ENCODE measurements around the gene EIF1AX. TPM values are rescaled to one million over a fixed set of nuclear protein-coding genes. Genes with fewer than 3 reads are reported as not detected.
"Not testable (repeated sequence)": the region's sequence is repeated elsewhere in the genome, so short reads cannot be mapped to it uniquely, and the experiment has no call there.

EIF1AX gene
- total RNA-seq, 1 experiment from 2014 or later, result 209 TPM

DNA sequence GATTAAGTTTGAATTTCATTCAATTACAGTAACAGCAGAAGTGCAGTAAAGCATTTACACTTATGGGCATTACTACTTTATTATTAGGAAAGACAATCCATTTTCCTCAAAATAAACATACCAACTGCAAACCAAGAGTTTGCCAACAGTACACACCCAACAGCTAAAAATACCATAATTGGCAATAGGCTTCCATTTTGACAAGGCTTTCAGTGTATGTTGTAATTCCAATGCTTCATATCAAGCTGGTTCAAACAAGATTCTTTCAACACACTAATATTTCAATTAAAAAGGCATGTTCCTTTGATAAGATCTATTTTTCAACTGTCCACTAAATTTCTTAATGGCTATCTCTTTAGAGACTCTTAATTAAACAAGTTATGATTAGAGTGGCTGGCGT, 12.1 kb downstream of the EIF1AX start:
- H3K36me3 Mint-ChIP-seq (ENCODE audit: insufficient read depth, unreplicated experiment), result peaks cover 74% of the 10 kb centered on the region

DNA sequence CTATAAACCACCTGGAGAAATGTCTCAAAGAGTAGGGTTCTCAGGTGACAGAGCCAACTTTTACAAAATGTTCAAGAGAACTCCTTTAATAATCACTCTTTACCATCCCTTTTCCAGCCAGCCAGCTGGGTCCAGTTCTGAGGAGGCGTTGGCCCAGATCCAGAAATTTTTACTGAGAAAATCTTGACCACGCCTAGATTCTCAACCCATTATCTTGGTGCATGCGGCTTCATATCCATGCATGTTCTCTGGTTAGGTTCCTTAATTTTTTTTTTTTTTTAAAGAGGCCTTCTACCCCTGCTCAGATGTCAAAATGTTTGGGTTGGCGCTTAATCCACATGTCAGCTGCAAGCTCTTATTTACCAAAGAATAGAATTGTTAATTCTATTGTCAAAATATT, 13.0 kb downstream of the EIF1AX start:
- H3K4me3 Mint-ChIP-seq (ENCODE audit: unreplicated experiment), result no peak overlapping the region
- peaks cover 73% of the 10 kb centered on the region for H3K36me3 Mint-ChIP-seq (ENCODE audit: insufficient read depth, unreplicated experiment)
- TF ChIP-seq, protein P1, sequence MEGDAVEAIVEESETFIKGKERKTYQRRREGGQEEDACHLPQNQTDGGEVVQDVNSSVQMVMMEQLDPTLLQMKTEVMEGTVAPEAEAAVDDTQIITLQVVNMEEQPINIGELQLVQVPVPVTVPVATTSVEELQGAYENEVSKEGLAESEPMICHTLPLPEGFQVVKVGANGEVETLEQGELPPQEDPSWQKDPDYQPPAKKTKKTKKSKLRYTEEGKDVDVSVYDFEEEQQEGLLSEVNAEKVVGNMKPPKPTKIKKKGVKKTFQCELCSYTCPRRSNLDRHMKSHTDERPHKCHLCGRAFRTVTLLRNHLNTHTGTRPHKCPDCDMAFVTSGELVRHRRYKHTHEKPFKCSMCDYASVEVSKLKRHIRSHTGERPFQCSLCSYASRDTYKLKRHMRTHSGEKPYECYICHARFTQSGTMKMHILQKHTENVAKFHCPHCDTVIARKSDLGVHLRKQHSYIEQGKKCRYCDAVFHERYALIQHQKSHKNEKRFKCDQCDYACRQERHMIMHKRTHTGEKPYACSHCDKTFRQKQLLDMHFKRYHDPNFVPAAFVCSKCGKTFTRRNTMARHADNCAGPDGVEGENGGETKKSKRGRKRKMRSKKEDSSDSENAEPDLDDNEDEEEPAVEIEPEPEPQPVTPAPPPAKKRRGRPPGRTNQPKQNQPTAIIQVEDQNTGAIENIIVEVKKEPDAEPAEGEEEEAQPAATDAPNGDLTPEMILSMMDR (IDR thresholded peaks at IDR 0.05; ENCODE audit: unreplicated experiment), result no peak
- no peak overlapping the region for H3K27ac Mint-ChIP-seq (ENCODE audit: low read depth, unreplicated experiment)
- H3K9me3 Mint-ChIP-seq (ENCODE audit: unreplicated experiment), result no peaks in the 10 kb centered on the region
- no peaks in the 10 kb centered on the region for H3K27me3 Mint-ChIP-seq (ENCODE audit: insufficient read depth, unreplicated experiment)
- peaks cover 14% of the 10 kb centered on the region for H3K4me1 Mint-ChIP-seq (ENCODE audit: insufficient read depth, unreplicated experiment)
- intact Hi-C loops (cut with micrococcal nuclease), result loop anchor here (10.0 kb wide), 1 partner anchor 534 kb away; no protein-coding TSS in a partner anchor
- BruUV-seq (replicated peaks), result no TSS peak
- ChIA-PET CTCF (interaction anchor here (0.7 to 5.0 kb wide), 6 partner anchors 9 to 224 kb away, joined by 3 to 18 read pairs (median 5); no protein-coding TSS in a partner anchor), POLR2A (interaction anchor here (0.6 to 4.9 kb wide), 4 partner anchors 10 to 581 kb away, joined by 3 to 47 read pairs (median 4); partner anchors contain the start of gene EIF1AX)
- peak; percentile 39 for DNase-seq (ENCODE audit: unreplicated experiment)

More for the DNA sequence above, 12.1 kb downstream of the EIF1AX start:
- no peak overlapping the region for H3K4me3 Mint-ChIP-seq (ENCODE audit: unreplicated experiment)
- no peak for DNase-seq (ENCODE audit: unreplicated experiment)
- BruUV-seq (replicated peaks), result no TSS peak
- CTCF ChIA-PET, result interaction anchor here (0.5 to 5.0 kb wide), 6 partner anchors 9 to 225 kb away, joined by 4 to 18 read pairs (median 4); no protein-coding TSS in a partner anchor
- H3K9me3 Mint-ChIP-seq (ENCODE audit: unreplicated experiment), result no peaks in the 10 kb centered on the region
- POLR2A ChIA-PET, result interaction anchor here (1.6 to 4.9 kb wide), 2 partner anchors 11 to 541 kb away, joined by 3 to 47 read pairs; partner anchors contain the start of gene EIF1AX
- no peaks in the 10 kb centered on the region for H3K27me3 Mint-ChIP-seq (ENCODE audit: insufficient read depth, unreplicated experiment)
- intact Hi-C loops (cut with micrococcal nuclease), result loop anchor here (10.0 kb wide), 1 partner anchor 535 kb away; no protein-coding TSS in a partner anchor
- TF ChIP-seq, protein P1 (IDR thresholded peaks at IDR 0.05; ENCODE audit: unreplicated experiment), result no peak
- H3K4me1 Mint-ChIP-seq (ENCODE audit: insufficient read depth, unreplicated experiment), result peaks cover 14% of the 10 kb centered on the region
- peak overlapping the region; percentile 39 for H3K27ac Mint-ChIP-seq (ENCODE audit: low read depth, unreplicated experiment)

DNA sequence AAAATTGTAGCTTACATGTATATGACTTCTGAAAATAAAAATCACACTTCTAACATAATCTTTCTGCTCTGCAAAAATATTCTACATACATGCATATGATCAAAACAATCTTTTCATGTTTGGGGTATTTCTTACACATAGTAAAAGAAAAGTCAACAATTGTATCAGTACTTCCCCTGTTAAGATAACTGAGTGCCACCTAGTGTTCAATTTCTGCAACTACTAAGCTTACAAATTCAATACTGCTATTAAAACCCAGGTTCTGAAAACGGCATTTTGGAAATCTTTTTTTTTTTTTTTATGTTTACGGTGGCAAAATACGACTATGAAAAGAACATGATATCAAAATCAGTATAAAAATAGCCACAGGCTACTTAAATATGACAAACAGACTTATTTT, 14.2 kb downstream of the EIF1AX start:
- TF ChIP-seq, protein P1 (IDR thresholded peaks at IDR 0.05; ENCODE audit: unreplicated experiment), result peak; percentile 27
- H3K27me3 Mint-ChIP-seq (ENCODE audit: insufficient read depth, unreplicated experiment); H3K4me3 Mint-ChIP-seq (ENCODE audit: unreplicated experiment); H3K9me3 Mint-ChIP-seq (ENCODE audit: unreplicated experiment); H3K27ac Mint-ChIP-seq (ENCODE audit: low read depth, unreplicated experiment); DNase-seq (ENCODE audit: unreplicated experiment); POLR2A ChIA-PET: not testable (repeated sequence)
- peaks cover 14% of the 10 kb centered on the region for H3K4me1 Mint-ChIP-seq (ENCODE audit: insufficient read depth, unreplicated experiment)
- CTCF ChIA-PET, result interaction anchor here (2.1 to 5.0 kb wide), 2 partner anchors 12 to 222 kb away, joined by 8 to 18 read pairs; no protein-coding TSS in a partner anchor
- BruUV-seq (replicated peaks), result TSS peak; percentile 48
- H3K36me3 Mint-ChIP-seq (ENCODE audit: insufficient read depth, unreplicated experiment), result peaks cover 70% of the 10 kb centered on the region
- intact Hi-C loops (cut with micrococcal nuclease), result loop anchor here (10.0 kb wide), 1 partner anchor 533 kb away; no protein-coding TSS in a partner anchor

DNA sequence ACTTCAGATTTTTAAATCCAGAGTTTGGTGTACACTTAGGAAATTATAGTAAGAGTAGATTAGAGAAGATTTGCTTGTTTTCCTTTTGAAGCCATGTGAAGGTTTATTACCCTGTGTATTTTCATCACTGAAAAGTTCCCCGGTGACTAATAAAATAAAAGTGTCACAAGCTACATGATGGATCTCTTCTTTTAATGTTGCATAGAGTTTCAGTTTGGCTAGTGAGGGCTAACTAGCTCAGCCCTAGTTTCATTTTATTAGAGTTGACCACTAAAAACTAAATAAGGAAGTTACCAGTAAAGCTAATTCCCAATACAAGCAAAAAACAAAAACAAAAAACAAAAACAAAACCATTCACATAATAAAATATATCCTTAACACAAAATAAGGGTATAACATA, 14.8 kb downstream of the EIF1AX start:
- CTCF ChIA-PET; POLR2A ChIA-PET; BruUV-seq (replicated peaks); H3K27me3 Mint-ChIP-seq (ENCODE audit: insufficient read depth, unreplicated experiment); H3K27ac Mint-ChIP-seq (ENCODE audit: low read depth, unreplicated experiment); DNase-seq (ENCODE audit: unreplicated experiment); H3K9me3 Mint-ChIP-seq (ENCODE audit: unreplicated experiment); H3K4me3 Mint-ChIP-seq (ENCODE audit: unreplicated experiment): not testable (repeated sequence)
- H3K36me3 Mint-ChIP-seq (ENCODE audit: insufficient read depth, unreplicated experiment), result peaks cover 64% of the 10 kb centered on the region
- H3K4me1 Mint-ChIP-seq (ENCODE audit: insufficient read depth, unreplicated experiment), result peaks cover 14% of the 10 kb centered on the region
- intact Hi-C loops (cut with micrococcal nuclease), result loop anchor here (10.0 kb wide), 1 partner anchor 532 kb away; no protein-coding TSS in a partner anchor

All from MCF 10A (cell line).